HPDE6-E6E7 (cell line): ENCODE data around the gene ASAP2.

Experiments
- DNase-seq: peaks from one replicate; pipeline ENCODE4 v3.0.0; 2011; ENCODE audit warnings: missing footprints; ENCODE audit errors: extremely low spot score

ASAP2 gene

DNA sequence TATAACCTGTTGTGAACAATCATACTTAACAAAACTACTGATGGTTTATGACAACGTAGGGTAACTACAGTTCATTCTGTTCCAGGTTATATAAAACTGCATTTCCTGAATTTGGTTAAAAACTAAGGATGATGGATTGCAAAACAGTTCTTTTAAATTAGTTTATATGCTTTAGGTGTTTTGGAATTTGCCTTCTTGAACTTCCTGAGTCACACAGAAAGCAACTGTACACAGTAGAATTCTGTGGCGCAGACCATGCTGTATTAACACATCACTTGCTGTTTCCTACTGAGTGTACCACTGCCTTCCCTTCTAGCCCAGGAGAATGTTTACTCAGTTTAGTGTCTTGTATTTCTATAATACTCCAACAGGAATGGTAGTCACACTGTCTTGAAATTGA is 197.3 kb downstream of the ASAP2 start:
- no peak for DNase-seq

DNA sequence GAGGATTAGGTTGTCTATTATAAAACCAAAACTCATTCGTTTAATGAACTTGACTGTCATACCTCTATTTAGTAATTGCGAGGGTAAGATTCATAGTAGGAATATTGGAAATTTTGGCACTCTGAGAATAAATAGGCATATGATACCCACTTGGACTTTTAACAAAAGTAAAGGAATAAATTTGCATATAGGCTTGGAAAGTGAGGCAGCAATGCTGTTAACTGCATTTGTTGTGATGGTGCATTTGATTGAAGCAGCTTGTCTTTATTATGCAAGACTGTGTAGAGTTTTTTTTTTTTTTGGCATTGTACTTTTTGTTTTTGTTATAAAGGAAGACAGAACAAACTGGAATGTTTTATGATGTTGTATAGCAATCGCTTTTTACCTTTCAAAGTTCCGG is 197.8 kb downstream of the ASAP2 start:
- DNase-seq: no peak

DNA sequence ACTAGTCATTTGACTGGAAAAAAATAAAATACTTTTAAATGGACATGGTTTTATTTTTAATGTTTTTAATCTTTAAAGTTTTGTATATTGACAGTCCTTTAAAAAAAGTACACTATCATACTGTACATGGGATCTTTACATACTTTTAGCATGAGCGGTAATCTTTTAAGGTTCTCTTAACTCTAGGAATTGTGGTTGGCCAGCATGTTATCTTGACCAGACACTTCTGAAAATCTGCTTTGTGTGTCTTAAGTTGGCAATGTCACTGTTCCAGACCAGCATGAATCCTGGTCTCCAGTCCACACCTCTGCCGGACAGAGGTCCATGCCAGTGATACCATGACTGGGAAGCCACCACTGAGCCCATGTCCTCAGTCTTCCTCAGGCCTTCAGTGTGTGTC is 199.0 kb downstream of the ASAP2 start:
- no peak for DNase-seq

DNA sequence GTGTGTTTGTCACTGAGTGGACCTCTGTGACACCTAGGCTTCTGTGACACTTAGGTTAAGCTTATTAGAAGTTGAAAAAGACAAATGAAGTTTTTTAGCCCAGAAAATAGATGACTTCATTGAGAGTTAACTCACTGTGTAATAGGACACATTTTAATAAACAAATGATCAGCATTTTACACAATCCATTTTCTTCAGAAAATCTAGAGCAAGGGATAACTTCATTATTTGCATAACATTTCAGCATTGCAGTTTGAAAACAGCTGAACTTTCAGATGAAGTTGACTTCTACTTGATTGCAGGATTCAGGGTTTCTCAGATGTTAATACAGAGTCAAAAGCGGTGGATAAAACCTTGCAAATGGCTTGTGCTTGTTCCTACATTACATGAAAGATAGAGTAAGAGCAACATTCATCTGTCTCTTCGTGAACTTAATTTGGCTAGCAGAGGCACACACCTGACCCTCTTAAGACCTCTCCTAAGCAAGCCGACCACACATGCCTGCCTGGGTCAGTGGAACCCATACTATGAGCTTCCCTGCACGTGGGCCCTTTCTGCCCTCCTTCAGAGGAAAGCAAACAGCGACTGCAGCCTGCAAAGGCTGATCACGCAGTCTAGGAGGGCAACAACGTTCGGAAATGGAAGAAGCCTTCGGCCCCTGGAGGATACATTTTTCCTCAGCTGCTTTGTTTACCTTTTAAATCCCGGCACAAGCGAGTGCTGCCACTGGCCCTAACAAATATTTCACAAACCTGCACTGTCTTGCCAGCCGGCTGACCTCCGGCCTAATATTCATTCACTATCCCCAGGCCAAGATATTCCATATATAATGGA is 200.1 kb downstream of the ASAP2 start:
- DNase-seq: no peak

DNA sequence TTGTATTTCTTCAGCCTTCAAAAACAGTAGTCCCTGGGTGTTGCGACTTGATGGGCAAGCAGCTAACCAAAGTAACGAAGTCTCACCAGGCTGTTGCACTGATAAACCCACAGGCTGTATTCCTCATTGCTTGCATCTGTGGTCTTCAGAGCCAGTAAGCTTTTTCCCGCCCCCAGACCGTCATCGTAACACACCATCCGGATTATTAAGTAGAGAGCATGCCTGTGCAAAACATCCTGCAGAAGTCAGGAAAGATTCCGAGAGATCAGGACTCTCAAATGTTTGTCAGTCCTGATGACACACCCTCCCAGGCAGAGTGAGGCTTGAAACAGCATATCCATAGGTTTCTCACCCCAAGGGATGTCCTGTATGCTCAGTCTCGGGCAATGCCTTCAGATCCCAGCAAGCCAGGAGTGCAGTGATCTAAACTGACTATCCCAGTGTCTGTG is 200.8 kb downstream of the ASAP2 start:
- DNase-seq: no peak

DNA sequence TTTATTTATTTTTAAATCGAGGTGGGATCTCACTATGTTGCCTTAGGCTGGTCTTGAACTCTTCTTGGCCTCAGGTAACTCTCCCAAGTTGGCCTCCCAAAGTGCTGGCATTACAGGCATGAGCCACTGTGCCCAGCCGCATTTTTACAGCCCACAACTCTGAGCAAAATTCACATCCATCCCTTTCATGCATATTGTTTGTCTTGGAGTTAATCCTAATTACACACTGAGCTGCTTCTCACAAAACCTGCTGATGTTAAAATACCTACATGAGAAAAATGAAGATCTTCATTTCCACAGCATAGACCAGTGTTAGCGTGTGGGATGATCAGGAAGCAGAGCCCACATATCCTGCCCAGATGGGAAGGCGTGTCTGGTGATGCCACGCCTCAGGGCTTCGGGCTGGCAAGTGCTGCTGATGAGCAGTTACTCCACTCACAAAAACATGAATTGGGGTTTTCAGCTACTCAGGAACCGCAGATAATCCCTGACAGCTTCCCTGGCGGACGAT is 202.1 kb downstream of the ASAP2 start:
- DNase-seq: no peak

DNA sequence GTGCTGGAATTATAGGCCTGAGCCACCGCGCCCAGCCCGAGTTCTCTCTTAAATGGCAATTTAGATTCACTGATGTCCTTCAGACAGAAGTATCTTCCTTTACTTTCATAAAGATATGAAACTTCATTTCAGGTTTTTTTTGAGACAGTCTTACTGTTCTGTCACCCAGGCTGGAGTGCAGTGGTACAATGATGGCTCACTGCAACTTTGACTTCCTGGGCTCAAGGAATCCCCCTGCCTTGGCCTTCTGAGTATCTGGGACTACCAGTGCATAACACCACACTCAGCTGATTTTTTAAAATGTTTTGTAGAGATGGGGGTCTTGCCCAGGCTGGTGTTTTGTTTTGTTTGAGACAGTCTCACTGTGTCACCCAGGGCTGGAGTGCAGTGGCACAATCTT is 203.5 kb downstream of the ASAP2 start:
- DNase-seq: no peak

DNA sequence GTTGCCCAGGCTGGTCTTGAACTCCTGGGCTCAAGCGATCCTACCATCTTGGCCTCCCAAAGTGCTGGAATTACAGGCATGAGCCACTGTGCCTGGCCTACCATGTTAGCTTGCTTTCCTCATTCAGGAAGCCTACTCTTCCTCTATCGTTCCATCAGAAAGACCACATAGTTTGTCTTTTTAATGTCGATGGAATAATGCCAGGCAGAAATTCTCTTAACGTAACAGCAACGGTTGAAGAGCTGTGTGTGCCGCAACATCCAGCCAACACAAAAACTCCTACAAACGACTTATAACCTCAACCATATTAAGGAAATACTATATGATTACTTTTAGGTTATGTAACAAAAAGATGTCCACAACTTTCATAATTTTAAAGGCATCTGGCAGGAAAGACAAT is 206.2 kb downstream of the ASAP2 start:
- no peak for DNase-seq

DNA sequence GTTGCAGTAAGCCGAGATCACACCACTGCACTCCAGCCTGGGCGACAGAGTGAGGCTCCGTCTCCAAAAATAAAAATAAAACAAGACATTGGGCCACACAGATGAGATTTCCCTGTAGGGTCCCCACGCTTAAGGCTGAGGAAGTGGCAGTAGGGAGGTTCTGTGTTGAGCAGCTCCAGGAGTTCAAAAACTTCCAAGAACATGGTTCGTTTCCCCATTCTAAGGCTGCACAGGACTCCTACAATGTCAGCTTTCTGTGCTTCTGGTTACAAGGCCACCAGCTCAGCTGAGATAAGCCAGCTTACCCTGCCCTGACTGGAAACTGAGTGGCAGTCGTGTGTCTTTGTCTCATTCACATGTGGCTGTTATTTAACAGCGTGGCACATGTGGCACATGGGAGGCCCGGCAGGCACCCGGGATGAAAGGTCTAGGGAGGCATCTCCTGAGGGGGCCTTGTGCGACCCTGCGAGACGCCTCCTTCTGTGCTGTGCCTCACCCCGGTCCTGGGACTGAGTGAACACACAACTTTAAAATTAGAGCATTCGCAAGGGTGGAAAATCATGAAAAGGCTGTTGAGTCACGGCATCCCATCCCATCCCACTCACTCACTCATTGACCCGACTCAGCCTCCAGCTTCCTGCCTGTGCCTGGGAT is 209.0 kb downstream of the ASAP2 start:
- DNase-seq: no peak

DNA sequence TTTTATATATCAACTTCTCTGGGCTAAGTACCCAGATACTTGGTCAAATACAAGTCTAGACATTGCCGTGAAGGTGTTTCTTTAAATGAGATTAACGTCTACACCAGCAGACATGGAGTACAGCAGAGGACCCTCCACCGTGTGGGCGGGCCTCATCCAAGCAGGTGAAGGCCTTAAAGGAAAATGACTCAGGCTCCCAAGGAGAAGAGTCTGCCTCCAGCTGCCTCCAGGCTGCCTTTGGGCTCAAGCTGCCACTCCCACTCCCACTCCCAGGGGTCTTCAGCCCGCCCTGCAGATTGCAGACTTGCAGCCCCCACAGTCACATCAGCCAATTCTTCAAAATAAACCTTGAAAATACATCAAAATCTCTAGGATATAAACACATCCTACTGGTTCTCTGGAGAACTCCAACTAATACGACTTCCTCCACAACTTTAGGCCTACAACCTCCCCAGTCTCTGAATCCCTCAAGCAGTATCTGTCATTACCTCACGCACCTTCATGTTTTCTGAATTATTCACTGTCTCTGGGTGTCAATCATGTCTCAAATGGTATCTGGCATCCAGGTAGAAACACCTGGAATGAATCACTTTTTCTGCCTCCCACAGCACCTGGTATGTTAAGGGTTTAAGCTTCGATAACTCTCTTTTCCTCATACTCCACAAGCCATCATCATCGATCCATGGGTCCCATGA is 209.8 kb downstream of the ASAP2 start:
- peak; percentile 89 for DNase-seq

DNA sequence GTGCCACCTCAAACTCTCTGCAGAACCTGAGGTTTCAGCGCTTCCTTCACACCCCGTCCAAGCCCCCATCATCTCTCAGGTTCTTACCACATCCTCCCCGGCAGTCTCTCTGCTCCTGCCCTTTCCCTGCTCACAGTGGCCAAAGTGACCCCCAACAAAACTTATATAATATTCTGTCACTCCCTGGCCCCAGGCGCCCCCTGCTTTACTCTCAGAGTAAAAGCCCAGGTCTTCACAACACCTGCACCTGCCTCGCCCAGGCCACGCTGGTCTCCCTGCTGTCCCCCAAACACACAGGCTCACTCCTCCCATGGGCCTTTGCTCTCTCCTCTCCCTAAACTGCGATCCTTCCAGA is 210.3 kb downstream of the ASAP2 start:
- no peak for DNase-seq

DNA sequence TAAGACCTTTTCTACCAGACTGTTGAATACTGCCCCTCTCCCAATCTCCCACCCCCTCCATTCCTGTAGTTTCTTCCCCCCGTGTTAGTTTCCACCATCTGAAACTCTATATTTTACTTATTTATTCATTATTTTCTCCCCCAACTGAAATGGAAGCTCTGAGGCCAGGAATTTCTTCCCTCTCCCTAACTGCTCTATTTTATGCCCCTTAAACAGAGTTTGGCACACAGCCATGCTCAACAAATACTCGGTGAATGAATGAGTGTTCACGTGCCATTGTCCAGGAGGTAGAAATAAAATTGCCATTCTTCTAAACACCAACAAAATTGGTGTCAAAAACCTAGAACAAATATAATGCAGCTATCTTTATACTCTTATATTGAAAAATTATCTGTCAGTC is 211.1 kb downstream of the ASAP2 start:
- no peak for DNase-seq

DNA sequence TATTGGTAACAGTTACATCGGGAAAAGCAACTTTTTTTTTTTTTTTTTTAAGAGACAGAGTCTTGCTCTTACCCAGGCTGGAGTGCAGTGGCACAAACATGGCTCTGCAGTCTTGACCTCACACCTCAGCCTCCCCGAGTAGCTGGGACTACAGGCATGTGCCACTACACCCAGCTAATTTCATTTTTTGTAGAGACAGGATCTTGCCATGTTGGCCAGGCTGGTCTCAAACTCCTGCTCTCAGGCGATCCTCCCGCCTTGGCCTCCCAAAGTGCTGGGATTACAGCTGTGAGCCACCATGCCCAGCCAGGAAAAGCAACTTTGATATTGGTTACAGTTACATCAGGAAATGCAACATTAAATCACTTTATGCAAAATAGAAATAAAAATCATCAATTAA is 212.1 kb downstream of the ASAP2 start:
- no peak for DNase-seq

DNA sequence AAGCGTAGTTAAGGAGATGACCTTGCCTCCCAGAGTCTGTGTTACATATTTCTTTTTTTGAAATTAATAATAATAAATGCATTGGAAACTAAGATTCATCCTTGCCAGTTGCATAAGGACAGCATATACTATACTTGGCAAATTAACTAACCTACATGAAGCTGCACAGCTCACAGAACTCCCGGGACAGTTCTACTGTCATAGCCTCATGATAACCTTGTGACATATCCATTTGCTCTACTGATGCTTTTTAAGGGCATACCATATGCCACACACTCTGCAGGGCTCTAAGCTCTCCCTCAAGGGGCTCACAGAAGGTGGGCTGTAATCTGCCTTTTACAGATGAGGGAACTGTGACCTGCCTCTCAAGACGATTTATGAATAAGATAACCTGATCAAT is 212.9 kb downstream of the ASAP2 start:
- DNase-seq: no peak

DNA sequence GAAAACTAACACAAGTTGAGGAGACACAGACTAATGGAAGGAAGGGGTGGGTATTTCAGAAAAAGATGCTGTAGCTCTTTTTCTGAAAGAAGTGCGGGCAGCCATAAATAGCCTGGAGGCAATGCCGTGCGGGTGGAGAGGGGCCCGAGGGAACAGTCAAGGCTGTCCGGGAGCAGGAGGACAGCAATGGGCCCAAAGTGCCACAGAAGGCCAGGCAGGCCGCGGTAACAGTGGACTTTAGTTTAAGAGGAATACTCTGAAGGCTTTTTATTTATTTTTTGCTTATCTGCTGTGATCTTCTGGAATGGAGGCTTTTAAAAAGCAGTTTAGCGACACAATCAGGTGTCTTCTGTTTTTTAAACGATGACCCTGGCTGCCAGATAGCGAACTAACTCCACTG is 213.9 kb downstream of the ASAP2 start:
- no peak for DNase-seq

DNA sequence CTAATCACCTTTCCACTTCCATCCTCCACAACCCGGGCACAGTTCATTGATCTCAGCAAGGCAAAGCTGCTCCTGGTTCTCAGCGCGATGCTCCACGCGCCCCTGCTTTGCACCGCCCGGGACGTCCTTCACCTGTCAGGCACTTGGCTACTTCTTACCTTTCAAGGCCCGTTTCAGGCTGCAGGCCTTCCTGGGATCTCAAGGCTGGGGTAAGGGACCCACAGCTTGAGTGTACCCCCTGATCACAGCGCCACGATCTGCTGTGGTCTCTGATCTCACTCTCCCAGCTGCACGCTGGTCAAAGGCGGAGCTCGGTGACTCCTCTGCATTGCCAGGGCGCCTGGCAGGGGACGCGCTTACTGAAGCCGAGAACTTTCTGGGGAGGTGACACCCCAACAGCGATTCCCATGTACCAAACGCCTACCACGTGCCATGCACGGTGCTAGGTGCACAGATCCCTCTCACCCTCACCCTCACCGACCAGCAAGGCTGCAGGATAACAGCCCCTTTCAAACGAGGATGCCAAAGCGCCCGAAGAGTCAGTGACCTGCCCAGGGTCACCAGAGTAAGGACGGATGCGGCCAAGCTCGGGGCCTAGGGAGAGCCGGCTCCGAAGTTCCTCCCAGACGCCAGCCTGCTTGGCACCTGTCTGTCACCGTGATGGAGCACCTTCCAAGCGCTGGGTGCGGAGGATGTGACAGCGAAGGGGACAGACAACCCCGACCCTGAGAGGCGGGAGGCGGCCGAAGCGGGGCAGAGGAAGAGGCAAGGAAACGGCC is 215.9 kb downstream of the ASAP2 start:
- peak; percentile 49 for DNase-seq

DNA sequence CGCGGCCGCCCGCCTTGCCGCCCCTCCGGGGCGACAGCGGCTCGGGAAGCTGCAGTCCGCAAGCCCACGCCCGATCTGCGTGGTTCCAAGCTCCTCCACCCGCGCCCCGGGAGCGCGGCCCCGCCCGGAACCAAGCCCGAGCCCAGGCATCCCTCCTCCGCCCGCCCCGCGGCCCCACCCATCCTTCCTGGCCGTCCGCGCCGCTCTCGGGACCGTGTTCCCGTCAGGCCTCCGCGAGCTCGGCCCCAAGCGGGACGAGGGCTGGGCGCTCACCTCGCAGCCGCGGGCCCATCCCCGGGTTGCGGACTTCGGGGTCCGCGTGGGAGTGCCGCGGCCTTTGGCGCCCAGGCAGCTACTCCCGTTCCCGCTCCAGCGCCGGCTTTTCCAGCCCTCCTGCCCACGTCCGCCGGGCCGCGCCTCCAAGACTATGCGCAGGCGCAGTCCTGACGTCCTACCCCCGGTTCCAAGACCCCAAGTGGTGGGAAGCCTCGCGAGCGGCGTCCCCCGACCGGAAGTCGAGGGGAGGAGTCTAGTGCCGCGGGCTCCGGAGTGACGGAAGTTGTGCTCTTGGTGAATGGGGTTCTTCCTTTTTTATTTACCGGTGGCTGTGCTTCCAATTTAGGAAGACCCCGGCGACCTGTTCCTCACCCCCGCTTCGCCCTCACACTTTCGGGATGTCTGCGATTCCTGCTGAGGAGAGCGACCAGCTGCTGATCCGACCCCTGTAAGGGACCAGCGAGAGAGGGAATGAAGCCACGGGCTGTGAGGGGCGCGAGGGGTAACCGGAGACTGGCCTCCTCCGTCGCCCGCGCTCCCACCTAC is 216.7 kb downstream of the ASAP2 start, which contains the start of the genes CPSF3 and ITGB1BP1:
Gene CPSF3, plus strand, starts transcription at position 555 of the 822 bp plus-strand sequence. Its CDS starts 120 bp downstream, at position 675.
Gene ITGB1BP1, minus strand, starts transcription at position 429 of the 822 bp plus-strand sequence. CDS start 4,831 bp downstream, outside the sequence.
- DNase-seq: peak; percentile 99

DNA sequence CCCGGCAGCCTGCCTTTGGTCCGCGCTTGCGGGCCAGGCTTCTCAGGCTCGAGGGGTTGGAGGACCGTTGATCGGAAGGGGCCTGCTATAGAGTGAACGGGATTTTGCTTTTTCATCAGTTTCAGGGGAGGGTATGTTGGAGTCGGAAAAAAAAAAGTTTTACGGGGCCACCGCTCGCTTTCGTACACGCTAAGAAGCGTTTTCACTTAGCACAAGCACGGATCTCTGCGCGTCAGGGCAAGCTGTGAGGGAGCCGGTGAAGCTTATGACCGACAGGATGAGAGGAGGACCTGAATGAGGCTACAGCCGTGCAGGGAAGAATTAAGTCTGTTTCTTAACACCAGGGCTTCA is 217.3 kb downstream of the ASAP2 start:
- no peak for DNase-seq

DNA sequence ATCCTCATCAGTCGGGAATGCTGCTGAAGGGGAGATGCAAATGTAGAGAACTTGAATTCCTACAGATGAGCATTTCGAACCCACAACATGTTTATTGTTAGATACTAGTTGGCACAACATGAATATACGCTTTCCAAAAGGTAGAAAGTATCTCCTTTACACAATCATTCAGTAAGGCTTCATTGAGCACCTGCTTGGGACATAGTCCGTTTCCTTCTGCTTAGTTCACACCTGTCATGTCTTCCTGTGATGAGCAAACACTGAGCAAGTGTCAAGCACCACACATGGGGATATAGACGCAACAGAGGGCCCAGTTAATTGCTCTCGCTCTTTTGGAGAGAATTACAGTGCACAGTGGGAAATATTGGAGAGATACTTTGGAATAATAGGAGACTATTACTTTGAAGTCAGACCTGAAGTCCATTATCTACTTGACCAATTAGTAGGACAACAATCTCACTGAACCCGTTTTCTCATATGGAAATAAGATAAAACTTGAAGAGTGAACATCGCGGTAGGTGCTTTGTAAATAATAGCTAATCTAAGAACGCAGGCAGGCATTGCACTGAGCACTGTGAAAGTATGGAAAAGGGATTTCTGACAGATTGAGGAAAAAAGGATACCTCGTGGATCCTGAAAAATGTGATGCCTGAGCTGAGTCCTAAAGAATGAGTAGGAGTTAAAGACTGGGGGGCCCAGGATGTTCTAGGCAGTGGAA is 218.0 kb downstream of the ASAP2 start:
- DNase-seq: no peak

DNA sequence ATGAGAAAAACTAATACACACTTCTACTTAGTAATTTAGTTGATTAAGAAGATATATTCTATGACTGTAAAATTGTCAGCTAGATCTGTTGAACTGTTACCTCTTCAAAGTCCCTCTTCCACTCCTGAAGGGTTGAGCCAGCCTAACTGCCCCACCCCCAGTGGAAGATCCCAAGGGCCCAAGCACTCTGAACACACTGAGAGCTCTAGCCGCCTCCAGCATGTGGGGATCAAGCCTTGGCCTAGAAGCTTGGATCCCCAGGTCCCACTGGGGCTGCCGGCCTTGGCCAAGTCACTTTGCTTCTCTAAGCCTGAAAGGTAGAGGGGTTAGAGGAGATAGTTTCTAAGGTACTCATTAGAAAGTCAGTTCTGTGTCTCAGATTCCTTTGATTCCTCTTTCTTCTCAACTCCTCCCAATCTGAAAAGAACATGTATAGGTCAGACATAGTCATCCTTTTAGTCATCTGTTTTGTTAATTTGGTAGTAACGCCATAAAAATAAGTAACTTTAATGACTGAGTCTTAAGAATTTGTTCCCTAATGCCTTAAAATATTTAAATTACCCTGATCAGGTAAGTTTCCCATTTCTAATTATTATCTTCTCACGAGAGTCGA is 222.5 kb downstream of the ASAP2 start:
- no peak for DNase-seq
